Measurements from ENCODE around the gene ABI3BP.

DNA sequence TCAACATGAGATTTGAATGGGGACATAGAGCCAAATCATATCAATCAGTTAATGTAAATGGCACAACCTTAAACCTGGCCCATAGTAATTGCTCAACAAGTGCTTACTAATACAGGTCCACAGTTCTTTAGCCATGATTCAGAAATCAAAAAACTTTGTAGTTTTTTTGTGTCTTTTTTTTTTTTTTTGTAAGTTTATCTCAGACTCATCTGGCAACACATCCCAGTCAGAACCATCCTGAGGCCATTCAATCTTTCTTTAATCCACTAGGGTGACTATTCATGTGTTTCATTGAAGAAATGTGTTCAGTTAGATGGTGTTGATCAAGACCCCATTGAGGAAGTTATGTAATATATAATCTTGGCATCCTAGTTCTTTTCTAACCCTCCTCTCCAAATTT, 65.4 kb downstream of the ABI3BP start:
- TF ChIP-seq NFYB (CRISPR knock-in tag; conservative IDR thresholded peaks at IDR 0.05; ENCODE audit: low read depth): no peak
- TF ChIP-seq, protein P1, sequence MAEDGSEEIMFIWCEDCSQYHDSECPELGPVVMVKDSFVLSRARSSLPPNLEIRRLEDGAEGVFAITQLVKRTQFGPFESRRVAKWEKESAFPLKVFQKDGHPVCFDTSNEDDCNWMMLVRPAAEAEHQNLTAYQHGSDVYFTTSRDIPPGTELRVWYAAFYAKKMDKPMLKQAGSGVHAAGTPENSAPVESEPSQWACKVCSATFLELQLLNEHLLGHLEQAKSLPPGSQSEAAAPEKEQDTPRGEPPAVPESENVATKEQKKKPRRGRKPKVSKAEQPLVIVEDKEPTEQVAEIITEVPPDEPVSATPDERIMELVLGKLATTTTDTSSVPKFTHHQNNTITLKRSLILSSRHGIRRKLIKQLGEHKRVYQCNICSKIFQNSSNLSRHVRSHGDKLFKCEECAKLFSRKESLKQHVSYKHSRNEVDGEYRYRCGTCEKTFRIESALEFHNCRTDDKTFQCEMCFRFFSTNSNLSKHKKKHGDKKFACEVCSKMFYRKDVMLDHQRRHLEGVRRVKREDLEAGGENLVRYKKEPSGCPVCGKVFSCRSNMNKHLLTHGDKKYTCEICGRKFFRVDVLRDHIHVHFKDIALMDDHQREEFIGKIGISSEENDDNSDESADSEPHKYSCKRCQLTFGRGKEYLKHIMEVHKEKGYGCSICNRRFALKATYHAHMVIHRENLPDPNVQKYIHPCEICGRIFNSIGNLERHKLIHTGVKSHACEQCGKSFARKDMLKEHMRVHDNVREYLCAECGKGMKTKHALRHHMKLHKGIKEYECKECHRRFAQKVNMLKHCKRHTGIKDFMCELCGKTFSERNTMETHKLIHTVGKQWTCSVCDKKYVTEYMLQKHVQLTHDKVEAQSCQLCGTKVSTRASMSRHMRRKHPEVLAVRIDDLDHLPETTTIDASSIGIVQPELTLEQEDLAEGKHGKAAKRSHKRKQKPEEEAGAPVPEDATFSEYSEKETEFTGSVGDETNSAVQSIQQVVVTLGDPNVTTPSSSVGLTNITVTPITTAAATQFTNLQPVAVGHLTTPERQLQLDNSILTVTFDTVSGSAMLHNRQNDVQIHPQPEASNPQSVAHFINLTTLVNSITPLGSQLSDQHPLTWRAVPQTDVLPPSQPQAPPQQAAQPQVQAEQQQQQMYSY (CRISPR knock-in tag; IDR thresholded peaks at IDR 0.05): no peak
- TF ChIP-seq TEAD1 (CRISPR knock-in tag; IDR thresholded peaks at IDR 0.05): no peak
